ENCODE measurements around the gene ASXL2. TPM values are rescaled to one million over a fixed set of nuclear protein-coding genes. Genes with fewer than 3 reads are reported as not detected.

Gene ASXL2
- 10 to 100 TPM; 15.5 to 34.9 (median 25.6) TPM for total RNA-seq

GRCh38 chr2:25878361-25879132 lies at the start of gene ASXL2:
TSS of gene ASXL2 (minus strand) at chr2:25878487. CDS start at chr2:25878222, 265 bp downstream.
- Histone ChIP-seq H3K27me3 (no peaks in the 10 kb centered on the region), H3K9me3 (peaks cover 0 to 2% (median 0%) of the 10 kb centered on the region in 4 donors), H3K36me3 (peaks cover 0 to 6% (median 0%) of the 10 kb centered on the region in 4 donors), H3K4me3 (peak within 1 kb of the TSS; percentile 82 to 96 (median 86)), H3K27ac (peak within 1 kb of the TSS; percentile 90 to 96 (median 95)), H3K4me1 (peaks cover 10 to 18% (median 14%) of the 10 kb centered on the region in 4 donors)
- ATAC-seq (ENCODE audit: low FRiP score in 2 of 2) (peak; percentile 99), DNase-seq (peak; percentile 99 to 100)
- TF ChIP-seq EP300 (IDR thresholded peaks at IDR 0.05): peak in 1 of 4 donors; percentile 48
- peak in 3 of 6 experiments; percentile 22 to 32 (median 30) for TF ChIP-seq CTCF (IDR thresholded peaks at IDR 0.05)
- peak; percentile 71 to 92 for TF ChIP-seq POLR2AphosphoS5 (IDR thresholded peaks at IDR 0.05)
- peak in 2 of 4 donors; percentile 72 to 82 for TF ChIP-seq POLR2A (IDR thresholded peaks at IDR 0.05)
- WGBS, 2 donors: 4 to 9% methylated on average over 12 to 27 of the region's 56 CpGs

GRCh38 chr2:25926984-25927756 lies 48.9 kb upstream of the ASXL2 start:
- H3K27me3 ChIP-seq: no peaks in the 10 kb centered on the region
- ATAC-seq (ENCODE audit: low FRiP score in 2 of 2) (no peak), DNase-seq (no peak)
- no peaks in the 10 kb centered on the region for H3K9me3 ChIP-seq
- H3K27ac ChIP-seq: no peak overlapping the region
- TF ChIP-seq CTCF (IDR thresholded peaks at IDR 0.05): no peak
- WGBS, 2 donors: 76 to 78% methylated on average over 14 to 18 of the region's 18 CpGs
- no peaks in the 10 kb centered on the region for H3K4me1 ChIP-seq
- H3K36me3 ChIP-seq: peaks cover 0 to 4% (median 0%) of the 10 kb centered on the region in 4 donors
- no peak overlapping the region for H3K4me3 ChIP-seq

DNA sequence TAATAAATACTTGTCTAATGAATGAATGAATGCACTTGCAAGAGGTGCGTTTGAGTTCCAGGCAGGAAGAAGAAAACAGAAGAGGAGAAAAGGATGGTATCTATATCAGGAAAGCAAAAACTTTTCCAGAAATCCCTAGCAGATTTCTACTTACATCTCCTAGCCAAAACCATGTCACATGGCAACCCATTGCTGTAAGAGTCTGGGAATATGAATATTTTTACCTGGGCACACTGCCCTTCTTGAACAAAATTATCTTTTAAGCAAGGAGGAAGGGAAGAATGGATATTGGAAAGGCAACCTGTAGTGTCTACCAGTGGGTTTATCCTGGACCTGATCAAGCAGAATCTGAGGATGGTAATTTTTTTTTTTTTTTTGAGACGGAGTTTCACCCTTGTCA lies 44.2 kb upstream of the ASXL2 start:
- Histone ChIP-seq H3K36me3 (no peaks in the 10 kb centered on the region), H3K4me3 (no peak overlapping the region), H3K27me3 (no peaks in the 10 kb centered on the region), H3K9me3 (no peaks in the 10 kb centered on the region), H3K27ac (no peak overlapping the region), H3K4me1 (no peaks in the 10 kb centered on the region)
- TF ChIP-seq POLR2AphosphoS5 (IDR thresholded peaks at IDR 0.05) (no peak), POLR2A (IDR thresholded peaks at IDR 0.05) (no peak), EP300 (IDR thresholded peaks at IDR 0.05) (no peak), CTCF (IDR thresholded peaks at IDR 0.05) (no peak)
- WGBS, 2 donors: 74 to 76% methylated on average over 2 of the region's 2 CpGs
- ATAC-seq (ENCODE audit: low FRiP score in 2 of 2) (no peak), DNase-seq (no peak)

DNA sequence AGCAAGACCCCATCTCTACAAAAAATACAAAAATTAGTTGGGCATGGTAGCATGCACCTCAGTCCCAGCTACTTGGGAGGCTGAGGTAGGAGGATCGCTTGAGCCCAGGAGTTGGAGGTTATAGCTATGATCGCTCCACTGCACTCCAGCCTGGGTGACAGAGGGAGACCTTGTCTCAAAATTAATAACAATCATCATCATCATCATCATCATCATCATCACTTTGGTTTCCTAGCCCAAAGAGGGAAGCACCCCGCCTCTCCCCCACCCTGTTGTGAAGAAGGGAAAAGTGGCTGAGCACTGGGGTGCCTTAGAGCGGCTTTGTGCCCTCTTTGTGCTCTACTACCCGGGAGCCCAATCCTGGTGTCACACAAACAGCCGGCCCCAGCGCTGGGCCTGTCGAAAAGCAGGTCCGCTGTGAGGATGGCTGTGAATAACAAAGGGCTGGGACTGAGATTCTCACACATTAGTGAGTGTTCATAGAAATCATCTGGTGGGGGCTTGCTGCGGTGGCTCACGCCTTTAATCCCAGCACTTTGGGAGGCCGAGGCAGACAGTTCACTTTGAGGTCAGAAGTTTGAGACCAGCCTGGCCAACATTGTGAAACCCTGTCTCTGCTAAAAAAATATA lies 42.6 kb upstream of the ASXL2 start:
- TF ChIP-seq POLR2A (IDR thresholded peaks at IDR 0.05) (no peak), EP300 (IDR thresholded peaks at IDR 0.05) (no peak), POLR2AphosphoS5 (IDR thresholded peaks at IDR 0.05) (no peak), CTCF (IDR thresholded peaks at IDR 0.05) (no peak)
- no peak for ATAC-seq (ENCODE audit: low FRiP score in 2 of 2)
- DNase-seq: no peak
- Histone ChIP-seq H3K36me3 (no peaks in the 10 kb centered on the region), H3K27ac (no peak overlapping the region), H3K4me1 (peaks cover 0 to 5% (median 0%) of the 10 kb centered on the region in 4 donors), H3K27me3 (no peaks in the 10 kb centered on the region), H3K9me3 (no peaks in the 10 kb centered on the region), H3K4me3 (no peak overlapping the region)
- WGBS, 2 donors: 83 to 87% methylated on average over 4 to 12 of the region's 12 CpGs

All from upper lobe of left lung (tissue), 6 donors.